MCF 10A (cell line): Measurements from ENCODE around the gene FCRL1. TPM values are rescaled to one million over a fixed set of nuclear protein-coding genes. Genes with fewer than 3 reads are reported as not detected.

ENCODE experiments used
- BruUV-seq: library from RNA; stranded (reverse); fragments of 400-500 nt; replicated peaks from 2 replicates; lab custom pipeline; 2021; lab: Mats Ljungman, UMichigan
- CTCF ChIA-PET: fragments of 300-600 bp; sonication (Branson Sonifier 250); formaldehyde crosslinking; extraction: SDS; loops from one replicate; lab custom pipeline; 2021; ENCODE audit warnings: antibody characterized with exemption, inconsistent platforms; lab: Yijun Ruan, JAX
- POLR2A ChIA-PET: fragments of 300-600, 350-650 bp; sonication (Branson Sonifier 250); formaldehyde crosslinking; extraction: SDS; loops from one replicate; lab custom pipeline; 2020; ENCODE audit warnings: antibody characterized with exemption, inconsistent platforms; lab: Yijun Ruan, JAX
- DNase-seq: peaks from one replicate; pipeline ENCODE4 v3.0.0-alpha.2; 2018; ENCODE audit not compliant: unreplicated experiment
- H3K27ac Mint-ChIP-seq: one replicate; pipeline ENCODE4 v1.8.0; 2022; ENCODE audit warnings: mild to moderate bottlenecking, low read depth, mixed read lengths; ENCODE audit not compliant: unreplicated experiment
- H3K27me3 Mint-ChIP-seq: one replicate; pipeline ENCODE4 v1.8.0; 2022; ENCODE audit warnings: mixed read lengths; ENCODE audit not compliant: insufficient read depth, unreplicated experiment
- H3K36me3 Mint-ChIP-seq: one replicate; pipeline ENCODE4 v1.8.0; 2022; ENCODE audit warnings: mild to moderate bottlenecking, moderate library complexity, mixed read lengths; ENCODE audit not compliant: insufficient read depth, unreplicated experiment
- H3K4me1 Mint-ChIP-seq: one replicate; pipeline ENCODE4 v1.8.0; 2022; ENCODE audit warnings: mixed read lengths; ENCODE audit not compliant: insufficient read depth, unreplicated experiment
- H3K4me3 Mint-ChIP-seq: one replicate; pipeline ENCODE4 v1.8.0; 2022; ENCODE audit warnings: mild to moderate bottlenecking, moderate library complexity, mixed read lengths; ENCODE audit not compliant: unreplicated experiment
- H3K9me3 Mint-ChIP-seq: one replicate; pipeline ENCODE4 v1.8.0; 2022; ENCODE audit warnings: mixed read lengths; ENCODE audit not compliant: unreplicated experiment
- intact Hi-C: fragments of 100-400 bp; cut with micrococcal nuclease; formaldehyde crosslinking; loops from 2 replicates; pipeline ENCODE4 v1.14.1; 2022
- total RNA-seq: library from RNA; stranded (reverse); gene quantifications from 2 replicates; pipeline ENCODE4 v1.2.3, GENCODE V29; 2022
- TF ChIP-seq, protein P1 (sequence below): fragments of 200-600 bp; IDR thresholded peaks from one replicate; pipeline ENCODE4 v1.8.0; 2022; ENCODE audit warnings: antibody characterized with exemption, mild to moderate bottlenecking; ENCODE audit not compliant: unreplicated experiment

Gene FCRL1
- total RNA-seq, 1 experiment from 2014 or later = not detected

DNA sequence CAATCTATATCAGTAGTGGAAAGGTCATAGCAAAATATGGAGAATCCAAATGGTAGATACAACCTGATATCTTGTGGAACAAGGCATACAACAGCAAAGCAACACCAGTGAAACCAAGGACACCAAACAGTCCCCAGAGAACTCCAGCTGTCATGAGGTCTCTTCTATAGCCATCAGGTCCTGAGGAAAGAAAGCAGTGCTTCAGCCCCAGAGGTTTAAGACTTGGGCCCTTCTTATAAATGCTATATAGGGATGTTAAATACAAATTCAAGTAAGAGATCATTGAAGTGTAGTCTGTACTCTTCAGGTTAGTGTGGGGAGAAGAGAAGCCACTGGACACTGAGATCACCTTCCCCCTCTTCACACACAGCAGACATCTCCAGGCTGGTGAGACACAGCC is 53.1 kb downstream of the FCRL1 start:
- no peaks in the 10 kb centered on the region for H3K4me1 Mint-ChIP-seq
- no peak overlapping the region for H3K27ac Mint-ChIP-seq
- intact Hi-C loops = no loop called here
- no peaks in the 10 kb centered on the region for H3K36me3 Mint-ChIP-seq
- TF ChIP-seq, protein P1, sequence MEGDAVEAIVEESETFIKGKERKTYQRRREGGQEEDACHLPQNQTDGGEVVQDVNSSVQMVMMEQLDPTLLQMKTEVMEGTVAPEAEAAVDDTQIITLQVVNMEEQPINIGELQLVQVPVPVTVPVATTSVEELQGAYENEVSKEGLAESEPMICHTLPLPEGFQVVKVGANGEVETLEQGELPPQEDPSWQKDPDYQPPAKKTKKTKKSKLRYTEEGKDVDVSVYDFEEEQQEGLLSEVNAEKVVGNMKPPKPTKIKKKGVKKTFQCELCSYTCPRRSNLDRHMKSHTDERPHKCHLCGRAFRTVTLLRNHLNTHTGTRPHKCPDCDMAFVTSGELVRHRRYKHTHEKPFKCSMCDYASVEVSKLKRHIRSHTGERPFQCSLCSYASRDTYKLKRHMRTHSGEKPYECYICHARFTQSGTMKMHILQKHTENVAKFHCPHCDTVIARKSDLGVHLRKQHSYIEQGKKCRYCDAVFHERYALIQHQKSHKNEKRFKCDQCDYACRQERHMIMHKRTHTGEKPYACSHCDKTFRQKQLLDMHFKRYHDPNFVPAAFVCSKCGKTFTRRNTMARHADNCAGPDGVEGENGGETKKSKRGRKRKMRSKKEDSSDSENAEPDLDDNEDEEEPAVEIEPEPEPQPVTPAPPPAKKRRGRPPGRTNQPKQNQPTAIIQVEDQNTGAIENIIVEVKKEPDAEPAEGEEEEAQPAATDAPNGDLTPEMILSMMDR = no peak
- ChIA-PET CTCF (interaction anchor here (0.6 kb wide), 1 partner anchor 1175 kb away, joined by 3 read pairs; no protein-coding TSS in a partner anchor), POLR2A (no interaction called here)
- H3K27me3 Mint-ChIP-seq = peaks cover 55% of the 10 kb centered on the region
- BruUV-seq = no TSS peak
- H3K4me3 Mint-ChIP-seq = no peak overlapping the region
- no peak for DNase-seq
- H3K9me3 Mint-ChIP-seq = no peaks in the 10 kb centered on the region

DNA sequence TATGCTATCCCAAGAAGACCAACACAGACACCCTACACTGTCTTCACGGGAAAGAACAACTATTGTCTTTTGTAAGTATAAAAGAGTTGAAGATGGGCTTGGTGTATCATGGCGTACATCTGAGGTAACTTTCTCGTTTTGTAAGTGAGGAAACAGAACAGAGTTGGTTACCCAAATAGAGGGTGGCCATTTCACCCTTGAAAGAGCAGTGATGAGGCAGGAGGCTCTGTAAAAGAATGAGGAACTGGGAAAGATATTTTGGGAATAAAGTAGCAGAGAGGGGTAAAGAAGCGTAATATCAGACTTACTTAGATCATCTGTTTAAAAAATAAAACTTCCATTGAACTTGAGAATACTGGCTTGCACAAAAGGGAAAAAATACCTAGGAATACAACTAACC is 61.9 kb downstream of the FCRL1 start:
- TF ChIP-seq, protein P1 = no peak
- no peak overlapping the region for H3K27ac Mint-ChIP-seq
- no peaks in the 10 kb centered on the region for H3K4me1 Mint-ChIP-seq
- H3K27me3 Mint-ChIP-seq = peaks cover 15% of the 10 kb centered on the region
- DNase-seq = no peak
- no peak overlapping the region for H3K4me3 Mint-ChIP-seq
- H3K9me3 Mint-ChIP-seq = no peaks in the 10 kb centered on the region
- no TSS peak for BruUV-seq
- H3K36me3 Mint-ChIP-seq = no peaks in the 10 kb centered on the region
- ChIA-PET POLR2A (no interaction called here), CTCF (no interaction called here)
- intact Hi-C loops = no loop called here

DNA sequence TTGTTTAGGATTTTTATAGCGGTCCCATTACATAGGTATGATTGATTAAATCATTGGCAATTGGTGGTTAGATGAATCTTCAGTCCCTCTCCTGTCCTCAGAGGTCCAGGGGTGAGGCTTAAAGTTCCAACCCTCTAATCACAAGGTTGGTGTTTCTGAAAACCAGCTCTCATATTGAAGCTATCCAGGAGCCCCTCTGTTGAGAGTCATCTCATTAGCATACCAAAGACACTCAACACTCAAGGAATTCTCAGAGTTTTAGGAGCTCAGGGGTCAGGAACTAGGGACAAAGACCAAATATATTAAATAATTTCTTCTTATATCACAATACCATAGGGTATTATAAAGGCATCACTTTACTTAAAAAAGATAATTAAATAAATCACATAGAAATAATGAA is 66.3 kb downstream of the FCRL1 start:
- BruUV-seq = no TSS peak
- intact Hi-C loops = no loop called here

DNA sequence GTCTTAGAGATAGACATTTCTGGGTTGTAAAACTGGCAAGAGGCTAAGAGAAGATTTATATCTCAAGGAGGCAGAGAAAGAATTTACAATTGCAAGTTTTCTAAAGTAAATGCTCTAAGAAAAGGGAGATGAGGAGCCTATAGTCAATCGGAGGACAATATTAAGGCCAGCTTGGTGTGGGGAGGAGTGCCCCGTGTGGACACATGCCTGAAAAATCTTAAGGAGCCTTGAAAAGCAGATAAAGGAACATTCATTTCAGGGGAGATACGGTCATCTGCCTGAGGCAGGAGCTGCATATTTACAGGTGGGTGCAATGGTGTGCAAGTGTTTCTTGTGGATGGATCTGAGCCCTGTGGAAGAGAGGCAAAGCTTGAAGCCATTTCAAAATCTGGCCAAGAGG is 68.6 kb downstream of the FCRL1 start:
- no peak overlapping the region for H3K27ac Mint-ChIP-seq
- DNase-seq = no peak
- no peaks in the 10 kb centered on the region for H3K9me3 Mint-ChIP-seq
- no peak overlapping the region for H3K4me3 Mint-ChIP-seq
- H3K4me1 Mint-ChIP-seq = no peaks in the 10 kb centered on the region
- CTCF ChIA-PET = interaction anchor here (0.6 to 1.2 kb wide), 3 partner anchors 60 to 1389 kb away, joined by 3 to 5 read pairs (median 3); no protein-coding TSS in a partner anchor
- BruUV-seq = no TSS peak
- TF ChIP-seq, protein P1 = no peak
- intact Hi-C loops = no loop called here
- H3K27me3 Mint-ChIP-seq = peaks cover 21% of the 10 kb centered on the region
- H3K36me3 Mint-ChIP-seq = no peaks in the 10 kb centered on the region
- POLR2A ChIA-PET = no interaction called here

More for the DNA sequence above, 66.3 kb downstream of the FCRL1 start:
- Mint-ChIP-seq H3K36me3 (no peaks in the 10 kb centered on the region), H3K27me3 (peaks cover 21% of the 10 kb centered on the region), H3K27ac (no peak overlapping the region), H3K4me1 (no peaks in the 10 kb centered on the region), H3K4me3 (no peak overlapping the region), H3K9me3 (no peaks in the 10 kb centered on the region)
- DNase-seq = no peak
- ChIA-PET POLR2A (no interaction called here), CTCF (interaction anchor here (0.5 kb wide), 1 partner anchor 41 kb away, joined by 3 read pairs; no protein-coding TSS in a partner anchor)
- TF ChIP-seq, protein P1 = no peak
